Osteoblast (primary cell): ENCODE results near the gene LAPTM5. TPM values are rescaled to one million over a fixed set of nuclear protein-coding genes. Genes with fewer than 3 reads are reported as not detected.
A peak's percentile ranks its signal among the peaks of the same experiment; 100 is the strongest.

ENCODE experiments used
- DNase-seq: peaks from one replicate; pipeline ENCODE4 v3.0.0; 2011; ENCODE audit warnings: low spot score, mixed read lengths; ENCODE audit not compliant: insufficient read length; ENCODE audit errors: missing footprints
- H2AFZ ChIP-seq: 2 replicates; pipeline ENCODE4 v1.6.0; 2011; ENCODE audit warnings: mild to moderate bottlenecking, low read length
- H3K27ac ChIP-seq: 2 replicates; pipeline ENCODE4 v1.5.1; 2011; ENCODE audit warnings: mild to moderate bottlenecking, low read depth, low read length, moderate library complexity
- H3K27me3 ChIP-seq: 2 replicates; pipeline ENCODE4 v1.6.0; 2012; ENCODE audit warnings: mild to moderate bottlenecking, control low read depth, inconsistent platforms, low read length, moderate library complexity; ENCODE audit not compliant: insufficient read depth
- H3K36me3 ChIP-seq: 2 replicates; pipeline ENCODE4 v1.5.1; 2011; ENCODE audit warnings: mild to moderate bottlenecking, low read length, control low read depth, moderate library complexity; ENCODE audit not compliant: insufficient read depth
- H3K4me1 ChIP-seq: 2 replicates; pipeline ENCODE4 v1.5.1; 2011; ENCODE audit warnings: mild to moderate bottlenecking, low read length, control low read depth, moderate library complexity; ENCODE audit not compliant: insufficient read depth
- H3K4me2 ChIP-seq: 2 replicates; pipeline ENCODE4 v1.6.0; 2011; ENCODE audit warnings: mild to moderate bottlenecking, low read length; ENCODE audit not compliant: insufficient read depth
- H3K4me3 ChIP-seq: fragments of 200-600 bp; sonication (generic); 3 replicates; pipeline ENCODE4 v1.5.1; 2012; ENCODE audit warnings: mild to moderate bottlenecking, low read length, inconsistent platforms; ENCODE audit not compliant: insufficient read depth
- H3K79me2 ChIP-seq: 2 replicates; pipeline ENCODE4 v1.6.0; 2012; ENCODE audit warnings: mild to moderate bottlenecking, low read length, control low read depth, inconsistent platforms; ENCODE audit not compliant: insufficient read depth
- H3K9me3 ChIP-seq: 2 replicates; pipeline ENCODE4 v1.5.1; 2011; ENCODE audit warnings: low read depth, low read length, control low read depth
- H4K20me1 ChIP-seq: 2 replicates; pipeline ENCODE4 v1.6.0; 2012; ENCODE audit warnings: mild to moderate bottlenecking, low read length, control low read depth; ENCODE audit not compliant: insufficient read depth
- total RNA-seq: library from RNA; depleted of rRNA; stranded (reverse); fragments of >200 nt; gene quantifications from 2 replicates; pipeline ENCODE4 v1.2.3, GENCODE V29; 2012
- TF ChIP-seq, protein P1 (sequence below): IDR thresholded peaks from 2 replicates; pipeline ENCODE4 v1.5.1; 2011; ENCODE audit warnings: mild to moderate bottlenecking, low read depth, low read length, moderate library complexity; ENCODE audit errors: extremely low read depth

The LAPTM5 gene
- total RNA-seq, 1 donor: 0.72 TPM

- peak; percentile 82 for DNase-seq
- no peak overlapping the region for H3K4me2 ChIP-seq
- no peak overlapping the region for H2AFZ ChIP-seq
- no peaks in the 10 kb centered on the region for H3K79me2 ChIP-seq
- H4K20me1 ChIP-seq: no peaks in the 10 kb centered on the region
- H3K4me3 ChIP-seq: no peak overlapping the region
- H3K4me1 ChIP-seq: peaks cover 24% of the 10 kb centered on the region
- TF ChIP-seq, protein P1, sequence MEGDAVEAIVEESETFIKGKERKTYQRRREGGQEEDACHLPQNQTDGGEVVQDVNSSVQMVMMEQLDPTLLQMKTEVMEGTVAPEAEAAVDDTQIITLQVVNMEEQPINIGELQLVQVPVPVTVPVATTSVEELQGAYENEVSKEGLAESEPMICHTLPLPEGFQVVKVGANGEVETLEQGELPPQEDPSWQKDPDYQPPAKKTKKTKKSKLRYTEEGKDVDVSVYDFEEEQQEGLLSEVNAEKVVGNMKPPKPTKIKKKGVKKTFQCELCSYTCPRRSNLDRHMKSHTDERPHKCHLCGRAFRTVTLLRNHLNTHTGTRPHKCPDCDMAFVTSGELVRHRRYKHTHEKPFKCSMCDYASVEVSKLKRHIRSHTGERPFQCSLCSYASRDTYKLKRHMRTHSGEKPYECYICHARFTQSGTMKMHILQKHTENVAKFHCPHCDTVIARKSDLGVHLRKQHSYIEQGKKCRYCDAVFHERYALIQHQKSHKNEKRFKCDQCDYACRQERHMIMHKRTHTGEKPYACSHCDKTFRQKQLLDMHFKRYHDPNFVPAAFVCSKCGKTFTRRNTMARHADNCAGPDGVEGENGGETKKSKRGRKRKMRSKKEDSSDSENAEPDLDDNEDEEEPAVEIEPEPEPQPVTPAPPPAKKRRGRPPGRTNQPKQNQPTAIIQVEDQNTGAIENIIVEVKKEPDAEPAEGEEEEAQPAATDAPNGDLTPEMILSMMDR: no peak
- H3K27ac ChIP-seq: no peak overlapping the region
- no peaks in the 10 kb centered on the region for H3K27me3 ChIP-seq
- H3K36me3 ChIP-seq: no peaks in the 10 kb centered on the region
- H3K9me3 ChIP-seq: no peaks in the 10 kb centered on the region
Observed at GRCh38 chr1:30761381-30762151, 4.0 kb upstream of the LAPTM5 start.

DNA sequence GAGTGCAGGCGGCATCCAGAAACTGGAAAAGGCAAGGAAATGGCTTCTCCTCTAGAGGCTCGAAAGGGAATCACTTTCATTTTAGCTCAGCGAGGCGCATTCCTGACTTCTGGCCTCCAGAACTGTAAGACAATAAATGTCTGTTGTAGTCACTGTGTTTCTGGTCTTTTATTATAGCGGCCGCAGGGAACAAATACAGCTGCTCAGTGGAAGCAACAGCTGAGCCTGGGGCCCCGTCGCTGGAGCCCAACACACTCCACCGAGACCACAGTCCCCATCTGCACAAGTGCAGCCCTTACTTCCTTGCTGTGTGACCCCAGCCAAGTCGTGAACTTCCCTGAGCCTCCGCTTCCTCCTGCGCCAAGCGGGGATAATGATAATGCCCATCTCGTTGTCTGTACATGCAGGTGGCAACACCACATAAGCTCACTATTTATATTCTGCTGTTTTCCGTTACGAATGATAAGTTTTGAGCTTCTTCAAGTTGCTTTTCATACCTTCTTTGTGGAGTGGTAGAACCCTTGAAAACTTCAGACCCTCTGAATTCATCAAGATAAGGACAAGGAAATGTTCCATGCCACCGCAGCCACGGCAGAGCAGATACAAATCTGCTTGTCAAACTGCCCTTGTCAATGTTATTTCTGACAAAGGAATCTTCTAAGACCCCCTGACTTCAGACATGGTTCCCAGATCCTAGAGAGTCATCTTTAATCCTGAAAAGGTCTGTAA is 3.2 kb upstream of the LAPTM5 start:
- Histone ChIP-seq H3K9me3 (no peaks in the 10 kb centered on the region), H3K27ac (no peak overlapping the region), H2AFZ (no peak overlapping the region), H3K79me2 (no peaks in the 10 kb centered on the region), H3K27me3 (no peaks in the 10 kb centered on the region), H4K20me1 (no peaks in the 10 kb centered on the region), H3K36me3 (no peaks in the 10 kb centered on the region), H3K4me2 (no peak overlapping the region), H3K4me3 (no peak overlapping the region), H3K4me1 (peaks cover 32% of the 10 kb centered on the region)
- TF ChIP-seq, protein P1: no peak
- peak; percentile 32 for DNase-seq

DNA sequence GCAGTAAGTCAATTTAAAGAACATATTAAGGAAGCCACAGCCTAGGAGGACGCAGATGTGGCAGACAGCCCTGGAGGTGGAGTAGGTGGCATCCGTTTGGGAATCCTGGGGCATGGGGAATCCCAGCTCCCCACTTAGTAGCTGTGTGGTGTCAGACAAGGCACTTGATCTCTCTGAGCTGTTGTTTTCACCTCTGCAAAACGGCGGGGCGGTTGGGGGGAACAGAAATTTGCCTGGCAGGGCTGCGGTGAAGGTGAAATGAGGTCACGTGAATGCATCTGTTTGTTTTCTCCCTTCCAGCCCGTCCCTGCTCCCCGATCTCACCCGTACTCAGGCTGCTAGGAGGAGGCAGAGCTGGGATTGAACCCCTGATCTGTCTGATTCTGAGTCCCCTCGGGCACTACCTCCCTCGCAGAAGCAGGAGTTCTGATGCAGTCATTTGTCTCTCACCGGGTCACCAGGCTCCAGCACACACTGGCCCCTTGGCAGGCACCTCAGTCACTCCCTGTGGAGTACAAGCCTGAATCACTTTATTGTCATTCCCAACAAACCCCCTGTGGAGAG is 2.2 kb upstream of the LAPTM5 start:
- H4K20me1 ChIP-seq: no peaks in the 10 kb centered on the region
- no peaks in the 10 kb centered on the region for H3K9me3 ChIP-seq
- no peaks in the 10 kb centered on the region for H3K36me3 ChIP-seq
- TF ChIP-seq, protein P1: no peak
- no peaks in the 10 kb centered on the region for H3K79me2 ChIP-seq
- no peak overlapping the region for H3K4me2 ChIP-seq
- no peaks in the 10 kb centered on the region for H3K27me3 ChIP-seq
- H3K4me1 ChIP-seq: peaks cover 32% of the 10 kb centered on the region
- no peak overlapping the region for H2AFZ ChIP-seq
- DNase-seq: no peak
- H3K27ac ChIP-seq: no peak overlapping the region
- H3K4me3 ChIP-seq: no peak overlapping the region
